HUES48 (cell line): Measurements from ENCODE around the gene RANBP17.
"Not testable (repeated sequence)": the region's sequence is repeated elsewhere in the genome, so short reads cannot be mapped to it uniquely, and the experiment has no call there.

ENCODE experiments used
- H3K27ac ChIP-seq: one replicate; pipeline ENCODE4 v1.7.0; 2013; ENCODE audit warnings: low read depth, low read length, inconsistent platforms
- H3K27me3 ChIP-seq: 2 replicates; pipeline ENCODE4 v1.6.1; 2013; ENCODE audit warnings: mild to moderate bottlenecking, low read length; ENCODE audit not compliant: control insufficient read depth, insufficient read depth
- H3K36me3 ChIP-seq: 2 replicates; pipeline ENCODE4 v1.6.1; 2013; ENCODE audit warnings: low read length; ENCODE audit not compliant: control insufficient read depth, insufficient read depth
- H3K4me1 ChIP-seq: 2 replicates; pipeline ENCODE4 v1.6.1; 2013; ENCODE audit warnings: mild to moderate bottlenecking, low read length; ENCODE audit not compliant: control insufficient read depth, insufficient read depth
- H3K4me3 ChIP-seq: 2 replicates; pipeline ENCODE4 v1.5.1; 2013; ENCODE audit warnings: mild to moderate bottlenecking, low read depth, low read length
- H3K9ac ChIP-seq: 2 replicates; pipeline ENCODE4 v1.6.1; 2013; ENCODE audit warnings: mild to moderate bottlenecking, low read depth, low read length, moderate library complexity
- H3K9me3 ChIP-seq: 2 replicates; pipeline ENCODE4 v1.6.1; 2013; ENCODE audit warnings: low read length; ENCODE audit not compliant: control insufficient read depth, insufficient read depth

RANBP17 gene

GRCh38 chr5:170861917-170862766 lies at the start of gene RANBP17:
Gene RANBP17 (plus strand): TSS chr5:170862018.
- H3K4me3 ChIP-seq = peak within 1 kb of the TSS; percentile 65
- H3K9ac ChIP-seq = peak within 1 kb of the TSS; percentile 84
- peak within 1 kb of the TSS; percentile 81 for H3K27ac ChIP-seq

DNA sequence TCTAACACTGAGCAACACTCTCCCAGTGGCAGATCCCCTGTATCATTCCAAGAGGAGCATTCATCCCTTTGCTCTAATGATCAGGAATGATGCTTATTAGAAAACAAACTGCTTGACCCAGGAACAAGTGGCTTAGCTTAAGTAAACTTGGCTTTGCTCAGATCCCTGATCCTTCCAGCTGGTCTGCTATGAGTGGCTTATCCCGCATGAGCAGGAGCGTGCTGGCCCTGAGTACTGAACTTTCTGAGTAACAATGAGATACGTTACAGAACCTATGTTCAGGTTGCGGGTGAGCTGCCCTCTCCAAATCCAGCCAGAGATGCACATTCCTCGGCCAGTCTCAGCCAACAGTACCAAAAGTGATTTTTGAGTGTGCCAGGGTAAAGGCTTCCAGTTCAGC lies 48.6 kb upstream of the RANBP17 start:
- no peaks in the 10 kb centered on the region for H3K27me3 ChIP-seq
- no peaks in the 10 kb centered on the region for H3K36me3 ChIP-seq
- no peak overlapping the region for H3K4me3 ChIP-seq
- no peak overlapping the region for H3K27ac ChIP-seq
- H3K4me1 ChIP-seq = no peaks in the 10 kb centered on the region
- H3K9me3 ChIP-seq = no peaks in the 10 kb centered on the region
- no peak overlapping the region for H3K9ac ChIP-seq

More at GRCh38 chr5:170861917-170862766, at the start of gene RANBP17:
- no peaks in the 10 kb centered on the region for H3K36me3 ChIP-seq
- peaks cover 17% of the 10 kb centered on the region for H3K9me3 ChIP-seq
- H3K27me3 ChIP-seq = peaks cover 9% of the 10 kb centered on the region
- H3K4me1 ChIP-seq = peaks cover 17% of the 10 kb centered on the region; the same call in 1 of the 2 replicates

DNA sequence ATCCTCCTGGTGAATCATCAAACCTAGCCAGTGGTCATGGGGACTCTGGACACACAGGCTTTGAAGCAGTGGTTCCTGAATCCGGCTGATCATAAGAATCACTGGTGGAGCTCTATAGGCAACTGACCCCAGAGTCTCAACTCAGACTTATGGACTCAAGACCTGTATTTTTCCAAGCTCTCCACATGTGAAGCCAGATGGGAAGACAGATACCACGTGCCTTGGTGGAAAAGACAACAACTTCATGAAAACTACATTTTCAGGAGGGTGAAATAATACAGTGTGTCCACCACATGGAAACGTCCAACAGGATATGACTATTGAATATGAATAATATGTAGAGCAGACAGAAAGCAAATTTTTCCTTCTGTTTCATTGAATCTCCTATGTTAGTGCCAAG lies 44.6 kb upstream of the RANBP17 start:
- no peak overlapping the region for H3K4me3 ChIP-seq
- H3K9me3 ChIP-seq = no peaks in the 10 kb centered on the region
- no peaks in the 10 kb centered on the region for H3K36me3 ChIP-seq
- H3K4me1 ChIP-seq = no peaks in the 10 kb centered on the region
- no peaks in the 10 kb centered on the region for H3K27me3 ChIP-seq
- no peak overlapping the region for H3K27ac ChIP-seq
- H3K9ac ChIP-seq = no peak overlapping the region

DNA sequence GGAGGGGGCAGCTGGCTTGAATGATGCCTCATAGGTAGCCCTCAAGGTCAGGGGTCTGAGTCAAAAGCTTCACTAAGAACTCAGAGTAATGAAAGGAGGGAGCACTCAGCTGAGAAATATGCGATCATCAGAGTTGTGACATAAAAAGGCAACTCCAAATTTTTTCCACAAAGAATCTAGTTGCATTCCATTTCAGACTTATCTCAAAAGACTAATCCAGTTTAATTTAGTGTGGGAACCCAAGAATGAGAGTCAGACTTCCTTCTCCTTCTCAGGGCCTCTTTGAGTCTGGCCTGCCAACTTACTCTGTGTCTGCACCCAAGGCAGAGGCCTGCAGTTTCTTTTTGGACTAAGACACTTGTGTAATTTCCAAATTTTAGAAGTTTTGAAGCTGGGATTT lies 43.6 kb upstream of the RANBP17 start:
- H3K4me3 ChIP-seq = no peak overlapping the region
- no peak overlapping the region for H3K9ac ChIP-seq
- H3K36me3 ChIP-seq = no peaks in the 10 kb centered on the region
- H3K27me3 ChIP-seq = no peaks in the 10 kb centered on the region
- H3K27ac ChIP-seq = no peak overlapping the region
- no peaks in the 10 kb centered on the region for H3K4me1 ChIP-seq
- H3K9me3 ChIP-seq = no peaks in the 10 kb centered on the region

- H3K27me3 ChIP-seq = no peaks in the 10 kb centered on the region
- no peak overlapping the region for H3K9ac ChIP-seq
- no peaks in the 10 kb centered on the region for H3K4me1 ChIP-seq
- no peaks in the 10 kb centered on the region for H3K36me3 ChIP-seq
- H3K9me3 ChIP-seq = no peaks in the 10 kb centered on the region
- no peak overlapping the region for H3K27ac ChIP-seq
- no peak overlapping the region for H3K4me3 ChIP-seq
These were observed 42.0 kb upstream of the RANBP17 start for GRCh38 chr5:170819824-170820223.

DNA sequence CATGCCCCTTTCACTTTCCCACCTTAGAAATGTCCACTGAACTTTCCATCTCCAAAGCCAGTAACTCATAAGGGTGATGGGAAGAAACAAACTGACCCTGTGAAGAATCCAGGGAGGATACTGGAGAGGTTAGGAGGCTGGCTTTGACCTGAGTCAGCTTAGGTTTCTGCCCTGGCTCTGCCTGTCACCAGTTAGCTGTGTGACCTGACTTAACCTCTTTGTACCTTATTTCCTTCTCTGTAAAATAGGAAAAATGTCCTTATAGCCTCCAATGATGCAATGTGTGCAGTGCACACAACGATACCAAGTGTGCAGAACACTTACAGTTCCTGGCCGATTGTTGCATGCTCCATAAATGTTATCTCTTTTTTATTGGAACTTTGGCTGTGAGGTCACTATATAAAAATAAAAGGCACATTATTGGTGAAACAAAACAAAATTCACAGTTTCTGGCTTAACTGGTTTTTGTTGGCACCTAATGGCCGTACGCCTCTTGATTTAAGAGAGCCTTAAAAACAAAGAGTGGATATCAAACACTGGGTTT lies 40.5 kb upstream of the RANBP17 start:
- no peaks in the 10 kb centered on the region for H3K36me3 ChIP-seq
- no peak overlapping the region for H3K4me3 ChIP-seq
- peaks cover 8% of the 10 kb centered on the region; the same call in 1 of the 2 replicates for H3K9me3 ChIP-seq
- no peak overlapping the region for H3K9ac ChIP-seq
- no peaks in the 10 kb centered on the region for H3K27me3 ChIP-seq
- H3K4me1 ChIP-seq = no peaks in the 10 kb centered on the region
- H3K27ac ChIP-seq = no peak overlapping the region

- no peaks in the 10 kb centered on the region for H3K4me1 ChIP-seq
- H3K36me3 ChIP-seq = no peaks in the 10 kb centered on the region
- no peak overlapping the region for H3K9ac ChIP-seq
- H3K27ac ChIP-seq = no peak overlapping the region
- H3K4me3 ChIP-seq = no peak overlapping the region
- H3K9me3 ChIP-seq = peaks cover 18% of the 10 kb centered on the region; the same call in 1 of the 2 replicates
- H3K27me3 ChIP-seq = no peaks in the 10 kb centered on the region
These were observed 35.7 kb upstream of the RANBP17 start for GRCh38 chr5:170826117-170826516.

DNA sequence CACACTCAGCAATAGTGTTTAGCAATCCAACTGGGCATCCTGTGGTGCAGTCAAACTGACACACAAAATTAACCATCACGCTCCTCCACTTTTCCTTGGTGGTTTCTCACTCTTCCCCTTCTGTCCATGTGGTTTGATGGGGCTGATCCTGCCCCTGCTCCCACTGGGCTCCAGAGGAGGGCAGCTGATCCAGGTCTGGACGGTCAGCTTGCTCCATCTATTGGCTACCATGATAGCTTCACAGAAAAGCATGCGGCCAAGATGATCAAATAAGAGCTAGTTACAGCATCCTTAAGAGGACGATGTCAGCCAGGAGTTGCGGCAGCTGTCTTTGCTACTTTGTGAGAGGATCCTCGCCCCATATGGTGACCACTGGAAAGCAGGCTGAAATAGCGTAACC lies 29.6 kb upstream of the RANBP17 start:
- H3K9ac ChIP-seq = no peak overlapping the region
- no peaks in the 10 kb centered on the region for H3K27me3 ChIP-seq
- H3K4me3 ChIP-seq = no peak overlapping the region
- H3K27ac ChIP-seq = no peak overlapping the region
- no peaks in the 10 kb centered on the region for H3K4me1 ChIP-seq
- 0 out of 2 replicates have a peak, but pooled peaks cover 1% of the 10 kb centered on the region for H3K9me3 ChIP-seq
- no peaks in the 10 kb centered on the region for H3K36me3 ChIP-seq

DNA sequence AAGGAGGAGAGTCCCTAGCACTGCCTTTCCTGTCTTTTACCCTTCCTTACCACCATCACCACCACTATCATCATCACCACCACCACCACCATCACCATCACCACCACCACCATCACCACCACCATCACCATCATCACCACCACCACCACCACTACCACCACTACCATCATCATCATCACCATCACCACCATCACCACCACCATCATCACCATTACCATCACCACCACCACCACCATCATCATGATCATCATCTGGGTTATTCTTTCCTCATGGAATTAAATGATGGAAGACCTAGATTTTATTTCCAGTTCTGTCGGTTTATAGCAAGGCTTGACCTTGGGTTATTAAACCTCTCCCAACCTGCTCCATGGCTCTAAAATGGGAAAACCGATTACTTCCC lies 27.8 kb upstream of the RANBP17 start:
- not testable (repeated sequence) for H3K4me1 ChIP-seq, H3K4me3 ChIP-seq, H3K9me3 ChIP-seq, H3K27ac ChIP-seq, H3K36me3 ChIP-seq, H3K9ac ChIP-seq, H3K27me3 ChIP-seq

GRCh38 chr5:170836226-170836625 lies 25.6 kb upstream of the RANBP17 start:
- H3K4me1 ChIP-seq = no peaks in the 10 kb centered on the region
- H3K4me3 ChIP-seq = no peak overlapping the region
- no peak overlapping the region for H3K27ac ChIP-seq
- no peak overlapping the region for H3K9ac ChIP-seq
- no peaks in the 10 kb centered on the region for H3K36me3 ChIP-seq
- no peaks in the 10 kb centered on the region for H3K27me3 ChIP-seq
- no peaks in the 10 kb centered on the region for H3K9me3 ChIP-seq

GRCh38 chr5:170843870-170844269 lies 17.9 kb upstream of the RANBP17 start:
- Histone ChIP-seq H3K36me3 (no peaks in the 10 kb centered on the region), H3K9me3 (no peaks in the 10 kb centered on the region), H3K27me3 (no peaks in the 10 kb centered on the region), H3K9ac (no peak overlapping the region), H3K27ac (no peak overlapping the region), H3K4me1 (no peaks in the 10 kb centered on the region), H3K4me3 (no peak overlapping the region)
